Right atrium auricular region (tissue), 2 donors: ENCODE data around the gene ABHD1. TPM values are rescaled to one million over a fixed set of nuclear protein-coding genes. Genes with fewer than 3 reads are reported as not detected.
"Not testable (repeated sequence)": the region's sequence is repeated elsewhere in the genome, so short reads cannot be mapped to it uniquely, and the experiment has no call there.

Experiments
- DNase-seq: peaks from one replicate; pipeline ENCODE4 v3.0.0-alpha.2; 2019; ENCODE audit warnings: low spot score
- H3K27ac ChIP-seq, 2 donors: fragments of 200-600 bp; sonication (generic); 1 replicate in 1 of 2; 2 replicates in 1 of 2; pipeline ENCODE4 v1.5.1; 2016 to 2019
- H3K27me3 ChIP-seq, 2 donors: fragments of 200-600 bp; sonication (generic); one replicate each; pipeline versions ENCODE4 v1.5.1 to v1.6.0; 2017 to 2019
- H3K36me3 ChIP-seq: fragments of 200-600 bp; sonication (generic); one replicate; pipeline ENCODE4 v1.5.1; 2016
- H3K4me1 ChIP-seq, 2 donors: fragments of 200-600 bp; sonication (generic); one replicate each; pipeline versions ENCODE4 v1.5.1 to v1.6.0; 2017 to 2019
- H3K4me3 ChIP-seq, 2 donors: fragments of 200-600 bp; sonication (generic); 1 replicate in 1 of 2; 2 replicates in 1 of 2; pipeline ENCODE4 v1.5.1; 2017 to 2019; ENCODE audit warnings: mild to moderate bottlenecking in 1 of 2, moderate library complexity in 1 of 2
- H3K9me3 ChIP-seq, 2 donors: fragments of 200-600 bp; sonication (generic); one replicate each; pipeline ENCODE4 v1.5.1; 2019
- CTCF ChIP-seq, 2 donors: fragments of 200-600 bp; sonication (generic); IDR thresholded peaks; one replicate each; pipeline ENCODE4 v1.5.1; 2019; ENCODE audit warnings: antibody characterized with exemption in 2 of 2
- total RNA-seq, 2 donors: library from RNA; depleted of rRNA; stranded (reverse); fragments of >200 nt; gene quantifications; one replicate each; pipeline ENCODE4 v1.1.0, GENCODE V29; 2016

ABHD1 gene
- 1 to 10 TPM in 1 of 2 donors, under 1 TPM in 1; 0.90 to 1.0 TPM for total RNA-seq

DNA sequence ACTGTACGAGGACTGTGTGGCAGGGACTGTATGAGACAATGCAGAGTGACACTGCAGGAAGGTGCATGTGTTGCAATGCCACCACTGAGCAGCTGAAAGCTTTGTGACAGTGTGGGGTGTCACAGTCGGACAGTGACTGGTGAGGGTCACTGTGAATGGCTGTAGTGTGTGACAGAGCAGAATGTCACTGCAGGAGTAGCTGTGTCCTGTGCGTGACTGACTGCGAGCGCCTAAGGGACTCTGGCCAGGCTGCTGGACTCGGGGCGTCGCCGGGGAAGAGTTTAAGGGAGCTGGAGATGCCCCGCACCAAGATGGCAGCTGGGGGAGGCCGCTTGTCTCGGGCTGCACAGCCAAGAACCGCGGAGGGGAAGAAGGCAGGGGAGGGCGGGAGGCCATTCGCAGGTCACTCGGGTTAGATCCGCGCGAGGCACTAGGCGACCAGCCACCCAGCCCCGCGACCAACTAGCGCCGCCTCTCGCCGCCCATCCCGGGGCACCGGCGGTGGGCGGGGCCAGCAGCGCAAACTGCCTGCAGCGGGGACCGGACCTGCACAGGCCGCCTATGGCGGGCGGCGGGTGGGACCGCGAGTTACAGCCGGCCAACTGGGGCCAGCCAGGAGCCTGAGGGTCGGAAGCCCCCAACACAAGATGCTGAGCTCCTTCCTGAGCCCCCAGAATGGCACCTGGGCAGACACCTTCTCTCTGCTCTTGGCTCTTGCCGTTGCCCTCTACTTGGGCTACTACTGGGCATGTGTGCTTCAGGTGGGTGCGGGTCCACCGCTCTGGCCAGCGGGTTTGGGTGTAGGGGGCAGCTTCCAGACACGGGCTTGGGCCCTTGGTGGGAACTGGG is at the start of gene ABHD1:
Gene ABHD1, plus strand, starts transcription at position 514 of the 849 bp plus-strand sequence. Its CDS starts 134 bp downstream, at position 648.
- Histone ChIP-seq H3K27me3 (no peaks in the 10 kb centered on the region), H3K9me3 (no peaks in the 10 kb centered on the region), H3K36me3 (no peaks in the 10 kb centered on the region), H3K4me3 (peak within 1 kb of the TSS; percentile 62 to 66), H3K27ac (peak within 1 kb of the TSS; percentile 43 to 71), H3K4me1 (peaks cover 0 to 19% of the 10 kb centered on the region in 2 donors)
- peak in 1 of 2 donors; percentile 35 for TF ChIP-seq CTCF (IDR thresholded peaks at IDR 0.05)
- no peak for DNase-seq

- no peaks in the 10 kb centered on the region for H3K9me3 ChIP-seq
- H3K36me3 ChIP-seq = peaks cover 2% of the 10 kb centered on the region
- no peaks in the 10 kb centered on the region for H3K27me3 ChIP-seq
- no peak overlapping the region for H3K4me3 ChIP-seq
- H3K27ac ChIP-seq = peak overlapping the region in 1 of 2 donors; percentile 98
- DNase-seq = no peak
- no peak for TF ChIP-seq CTCF (IDR thresholded peaks at IDR 0.05)
- peaks cover 0 to 50% of the 10 kb centered on the region in 2 donors for H3K4me1 ChIP-seq
Observed at GRCh38 chr2:27074738-27075565, 48.7 kb upstream of the ABHD1 start.

GRCh38 chr2:27075566-27075871 is 48.1 kb upstream of the ABHD1 start:
- not testable (repeated sequence) for DNase-seq

DNA sequence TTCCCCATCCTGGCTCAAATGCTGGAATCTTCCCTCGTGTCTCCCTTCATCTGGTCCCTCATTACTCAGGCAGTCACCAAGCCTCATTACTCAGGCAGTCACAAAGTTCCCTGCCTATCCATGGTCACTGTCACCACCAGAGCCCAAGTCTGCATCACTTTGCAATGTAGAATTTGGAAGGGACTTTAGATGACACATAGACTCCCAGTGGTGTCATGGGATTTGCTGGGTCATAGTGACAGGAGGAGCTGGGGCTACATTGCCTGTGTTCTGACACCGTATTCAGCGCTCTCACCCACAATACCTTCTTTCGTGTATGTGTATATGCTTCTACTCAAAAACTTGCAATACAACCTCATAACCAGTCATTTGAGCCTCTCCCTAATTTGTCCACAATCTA is 47.3 kb upstream of the ABHD1 start:
- H3K36me3 ChIP-seq = no peaks in the 10 kb centered on the region
- no peaks in the 10 kb centered on the region for H3K9me3 ChIP-seq
- H3K4me3 ChIP-seq = no peak overlapping the region
- no peak for TF ChIP-seq CTCF (IDR thresholded peaks at IDR 0.05)
- H3K4me1 ChIP-seq = peaks cover 0 to 52% of the 10 kb centered on the region in 2 donors
- no peak for DNase-seq
- peak overlapping the region in 1 of 2 donors; percentile 17 for H3K27ac ChIP-seq
- H3K27me3 ChIP-seq = no peaks in the 10 kb centered on the region

More at GRCh38 chr2:27075566-27075871, 48.1 kb upstream of the ABHD1 start:
- H3K36me3 ChIP-seq, H3K4me3 ChIP-seq, H3K9me3 ChIP-seq, H3K27me3 ChIP-seq: not testable (repeated sequence)
- Histone ChIP-seq H3K27ac (peak overlapping the region in 1 of 2 donors; percentile 2), H3K4me1 (peaks cover 0 to 50% of the 10 kb centered on the region in 2 donors)

- H3K36me3 ChIP-seq = no peaks in the 10 kb centered on the region
- peaks cover 0 to 57% of the 10 kb centered on the region in 2 donors for H3K4me1 ChIP-seq
- H3K9me3 ChIP-seq = no peaks in the 10 kb centered on the region
- DNase-seq = no peak
- no peak overlapping the region for H3K4me3 ChIP-seq
- peak overlapping the region in 1 of 2 donors; percentile 43 for H3K27ac ChIP-seq
- TF ChIP-seq CTCF (IDR thresholded peaks at IDR 0.05) = no peak
- no peaks in the 10 kb centered on the region for H3K27me3 ChIP-seq
Observed at GRCh38 chr2:27077231-27077630, 46.4 kb upstream of the ABHD1 start.
